GM10266 (cell line): ENCODE data around the gene MUCL3.
"Not testable (repeated sequence)": the region's sequence is repeated elsewhere in the genome, so short reads cannot be mapped to it uniquely, and the experiment has no call there.

Experiments used
- DNase-seq: peaks from one replicate; pipeline ENCODE4 v3.0.0; 2012; ENCODE audit errors: extremely low spot score
- TF ChIP-seq, protein P1 (sequence below): IDR thresholded peaks from 2 replicates; pipeline ENCODE4 v1.5.1; 2012; ENCODE audit warnings: mild to moderate bottlenecking, low read depth; ENCODE audit not compliant: control insufficient read depth, insufficient read depth; ENCODE audit errors: missing control alignments

MUCL3 gene

GRCh38 chr6:30914076-30914853 lies 26.5 kb upstream of the MUCL3 start, which contains the start of gene VARS2:
Gene VARS2, plus strand, starts transcription at chr6:30914238. Its CDS starts 599 bp downstream, at chr6:30914837.
- DNase-seq, result peak; percentile 98
- TF ChIP-seq, protein P1, sequence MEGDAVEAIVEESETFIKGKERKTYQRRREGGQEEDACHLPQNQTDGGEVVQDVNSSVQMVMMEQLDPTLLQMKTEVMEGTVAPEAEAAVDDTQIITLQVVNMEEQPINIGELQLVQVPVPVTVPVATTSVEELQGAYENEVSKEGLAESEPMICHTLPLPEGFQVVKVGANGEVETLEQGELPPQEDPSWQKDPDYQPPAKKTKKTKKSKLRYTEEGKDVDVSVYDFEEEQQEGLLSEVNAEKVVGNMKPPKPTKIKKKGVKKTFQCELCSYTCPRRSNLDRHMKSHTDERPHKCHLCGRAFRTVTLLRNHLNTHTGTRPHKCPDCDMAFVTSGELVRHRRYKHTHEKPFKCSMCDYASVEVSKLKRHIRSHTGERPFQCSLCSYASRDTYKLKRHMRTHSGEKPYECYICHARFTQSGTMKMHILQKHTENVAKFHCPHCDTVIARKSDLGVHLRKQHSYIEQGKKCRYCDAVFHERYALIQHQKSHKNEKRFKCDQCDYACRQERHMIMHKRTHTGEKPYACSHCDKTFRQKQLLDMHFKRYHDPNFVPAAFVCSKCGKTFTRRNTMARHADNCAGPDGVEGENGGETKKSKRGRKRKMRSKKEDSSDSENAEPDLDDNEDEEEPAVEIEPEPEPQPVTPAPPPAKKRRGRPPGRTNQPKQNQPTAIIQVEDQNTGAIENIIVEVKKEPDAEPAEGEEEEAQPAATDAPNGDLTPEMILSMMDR, result peak; percentile 42

DNA sequence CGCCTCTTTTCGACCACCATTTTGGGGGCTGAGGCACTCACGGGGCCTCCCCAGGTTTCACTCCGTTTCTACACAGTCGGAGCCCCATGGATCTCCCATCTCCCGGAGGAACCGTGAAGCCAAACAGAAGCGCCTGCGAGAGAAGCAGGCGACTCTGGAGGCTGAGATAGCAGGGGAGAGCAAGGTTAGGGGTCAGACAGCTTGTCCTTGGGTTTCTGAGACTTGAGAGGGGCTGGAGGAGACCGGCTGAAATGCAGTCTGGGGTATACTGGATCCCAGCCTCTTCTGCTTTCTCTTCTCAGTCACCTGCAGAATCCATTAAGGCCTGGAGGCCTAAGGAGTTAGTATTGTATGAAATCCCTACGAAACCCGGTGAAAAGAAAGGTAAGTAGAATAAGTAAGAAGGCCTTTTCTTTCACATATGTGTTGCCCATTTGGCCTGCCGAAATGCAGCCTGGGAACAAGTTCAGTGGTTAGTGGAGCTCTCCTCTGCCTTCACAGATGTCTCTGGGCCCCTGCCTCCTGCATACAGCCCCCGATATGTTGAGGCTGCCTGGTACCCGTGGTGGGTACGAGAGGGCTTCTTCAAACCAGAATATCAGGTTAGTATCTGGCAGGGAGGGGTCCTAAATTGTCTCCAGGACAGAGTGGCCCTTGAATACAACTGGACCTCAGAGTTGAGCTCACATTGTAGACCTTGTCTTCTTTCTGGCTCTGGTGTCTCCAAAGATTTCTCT lies 25.8 kb upstream of the MUCL3 start:
- TF ChIP-seq, protein P1, result no peak
- no peak for DNase-seq

GRCh38 chr6:30915591-30915946 lies 25.2 kb upstream of the MUCL3 start:
- TF ChIP-seq, protein P1, result peak; percentile 64
- peak; percentile 87 for DNase-seq

GRCh38 chr6:30917041-30917440 lies 23.7 kb upstream of the MUCL3 start:
- no peak for DNase-seq
- TF ChIP-seq, protein P1, result no peak

- TF ChIP-seq, protein P1, result no peak
- no peak for DNase-seq
Observed at GRCh38 chr6:30917487-30917886, 23.3 kb upstream of the MUCL3 start.

- TF ChIP-seq, protein P1, result no peak
- no peak for DNase-seq
Observed at GRCh38 chr6:30918670-30919069, 22.1 kb upstream of the MUCL3 start.

DNA sequence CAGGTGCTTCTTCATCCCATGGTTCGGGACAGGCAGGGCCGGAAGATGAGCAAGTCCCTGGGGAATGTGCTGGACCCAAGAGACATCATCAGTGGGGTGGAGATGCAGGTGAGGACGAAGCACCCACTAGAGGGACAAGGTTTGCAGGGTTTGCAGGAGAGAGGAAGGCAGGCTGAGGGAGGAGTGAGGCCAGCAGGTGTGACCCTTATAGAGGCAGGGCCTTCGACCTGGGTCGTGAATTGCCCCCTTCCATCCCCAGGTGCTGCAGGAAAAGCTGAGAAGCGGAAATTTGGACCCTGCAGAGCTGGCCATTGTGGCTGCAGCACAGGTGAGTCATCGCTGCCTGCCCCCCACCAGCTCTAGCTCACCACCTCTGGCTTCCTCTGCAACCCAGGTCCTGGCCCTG lies 18.3 kb upstream of the MUCL3 start:
- TF ChIP-seq, protein P1, result no peak
- no peak for DNase-seq

DNA sequence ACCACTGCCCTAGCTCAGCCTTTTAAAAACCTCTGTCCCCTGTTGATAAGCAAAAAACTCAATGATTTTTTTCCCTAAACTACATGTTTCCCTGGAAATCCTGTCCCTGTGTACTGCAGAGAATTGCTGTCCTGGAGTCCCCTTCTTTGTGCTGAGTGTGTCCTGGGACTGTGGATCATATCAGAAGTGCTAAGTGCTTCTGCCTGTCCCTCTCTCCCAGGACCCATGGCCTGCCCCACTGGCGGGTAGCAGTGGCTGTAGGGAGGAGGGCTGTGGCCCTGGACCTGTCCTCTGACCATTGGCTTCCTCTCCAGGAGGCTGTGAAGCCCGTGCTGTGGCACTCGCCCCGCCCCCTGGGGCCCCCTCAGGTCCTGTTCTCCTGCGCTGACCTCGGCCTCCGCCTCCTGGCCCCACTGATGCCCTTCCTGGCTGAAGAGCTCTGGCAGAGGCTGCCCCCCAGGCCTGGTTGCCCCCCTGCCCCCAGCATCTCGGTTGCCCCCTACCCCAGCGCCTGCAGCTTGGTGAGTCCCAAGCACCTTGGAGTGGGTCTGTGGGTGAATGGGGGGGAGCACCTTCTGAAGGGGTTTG lies 16.6 kb upstream of the MUCL3 start:
- DNase-seq, result not testable (repeated sequence)
